GM19438 (cell line): ENCODE results near the gene HTR6.

Source experiments
- ATAC-seq: cut with Tn5 transposase; IDR thresholded peaks from one replicate; pipeline ENCODE4 v1.9.1; 2021; ENCODE audit warnings: low read depth; ENCODE audit not compliant: unreplicated experiment

The HTR6 gene

GRCh38 chr1:19655718-19656080, 9.0 kb upstream of the HTR6 start:
- ATAC-seq, result no peak

GRCh38 chr1:19656134-19656779, 8.4 kb upstream of the HTR6 start:
- ATAC-seq, result no peak

DNA sequence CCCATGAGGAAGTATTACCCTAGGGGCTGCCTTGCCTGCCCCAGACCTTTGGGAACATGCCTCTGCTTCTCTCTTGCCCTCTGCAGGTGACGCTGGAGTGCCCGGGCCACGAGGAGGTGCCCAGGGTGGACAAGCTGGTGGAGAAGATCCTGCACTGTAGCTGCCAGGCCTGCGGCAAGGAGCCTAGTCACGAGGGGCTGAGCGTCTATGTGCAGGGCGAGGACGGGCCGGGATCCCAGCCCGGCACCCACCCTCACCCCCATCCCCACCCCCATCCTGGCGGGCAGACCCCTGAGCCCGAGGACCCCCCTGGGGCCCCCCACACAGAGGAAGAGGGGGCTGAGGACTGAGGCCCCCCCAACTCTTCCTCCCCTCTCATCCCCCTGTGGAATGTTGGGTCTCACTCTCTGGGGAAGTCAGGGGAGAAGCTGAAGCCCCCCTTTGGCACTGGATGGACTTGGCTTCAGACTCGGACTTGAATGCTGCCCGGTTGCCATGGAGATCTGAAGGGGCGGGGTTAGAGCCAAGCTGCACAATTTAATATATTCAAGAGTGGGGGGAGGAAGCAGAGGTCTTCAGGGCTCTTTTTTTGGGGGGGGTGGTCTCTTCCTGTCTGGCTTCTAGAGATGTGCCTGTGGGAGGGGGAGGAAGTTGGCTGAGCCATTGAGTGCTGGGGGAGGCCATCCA, 7.8 kb upstream of the HTR6 start:
- no peak for ATAC-seq

- ATAC-seq, result no peak
Measured at GRCh38 chr1:19657511-19657910, 7.2 kb upstream of the HTR6 start.

DNA sequence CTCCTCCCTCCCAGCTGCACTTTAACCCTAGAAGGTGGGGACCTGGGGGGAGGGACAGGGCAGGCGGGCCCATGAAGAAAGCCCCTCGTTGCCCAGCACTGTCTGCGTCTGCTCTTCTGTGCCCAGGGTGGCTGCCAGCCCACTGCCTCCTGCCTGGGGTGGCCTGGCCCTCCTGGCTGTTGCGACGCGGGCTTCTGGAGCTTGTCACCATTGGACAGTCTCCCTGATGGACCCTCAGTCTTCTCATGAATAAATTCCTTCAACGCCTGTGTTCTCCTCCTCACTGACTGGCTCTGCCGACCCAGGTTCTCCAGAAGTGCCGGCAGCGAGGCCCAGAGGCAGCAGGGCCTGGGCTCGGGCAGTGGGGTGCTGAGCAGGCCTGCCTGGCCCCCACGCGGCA, 6.5 kb upstream of the HTR6 start:
- no peak for ATAC-seq

GRCh38 chr1:19661721-19662228, 2.9 kb upstream of the HTR6 start:
- ATAC-seq, result no peak

GRCh38 chr1:19662313-19662712, 2.4 kb upstream of the HTR6 start:
- no peak for ATAC-seq

- no peak for ATAC-seq
Measured at GRCh38 chr1:19665186-19665495, 466 bp downstream of the HTR6 start.

DNA sequence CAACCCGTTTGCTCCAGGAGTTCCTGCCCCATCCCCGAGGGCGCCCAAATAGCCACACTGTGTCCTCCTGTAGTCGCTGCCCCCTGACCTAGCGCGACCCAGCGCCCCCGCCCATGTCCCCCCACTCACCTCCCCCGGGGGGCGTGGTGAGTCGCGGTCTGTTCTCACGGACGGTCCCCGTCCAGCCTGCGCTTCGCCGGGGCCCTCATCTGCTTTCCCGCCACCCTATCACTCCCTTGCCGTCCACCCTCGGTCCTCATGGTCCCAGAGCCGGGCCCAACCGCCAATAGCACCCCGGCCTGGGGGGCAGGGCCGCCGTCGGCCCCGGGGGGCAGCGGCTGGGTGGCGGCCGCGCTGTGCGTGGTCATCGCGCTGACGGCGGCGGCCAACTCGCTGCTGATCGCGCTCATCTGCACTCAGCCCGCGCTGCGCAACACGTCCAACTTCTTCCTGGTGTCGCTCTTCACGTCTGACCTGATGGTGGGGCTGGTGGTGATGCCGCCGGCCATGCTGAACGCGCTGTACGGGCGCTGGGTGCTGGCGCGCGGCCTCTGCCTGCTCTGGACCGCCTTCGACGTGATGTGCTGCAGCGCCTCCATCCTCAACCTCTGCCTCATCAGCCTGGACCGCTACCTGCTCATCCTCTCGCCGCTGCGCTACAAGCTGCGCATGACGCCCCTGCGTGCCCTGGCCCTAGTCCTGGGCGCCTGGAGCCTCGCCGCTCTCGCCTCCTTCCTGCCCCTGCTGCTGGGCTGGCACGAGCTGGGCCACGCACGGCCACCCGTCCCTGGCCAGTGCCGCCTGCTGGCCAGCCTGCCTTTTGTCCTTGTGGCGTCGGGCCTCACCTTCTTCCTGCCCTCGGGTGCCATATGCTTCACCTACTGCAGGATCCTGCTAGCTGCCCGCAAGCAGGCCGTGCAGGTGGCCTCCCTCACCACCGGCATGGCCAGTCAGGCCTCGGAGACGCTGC, 1.1 kb downstream of the HTR6 start:
- no peak for ATAC-seq

DNA sequence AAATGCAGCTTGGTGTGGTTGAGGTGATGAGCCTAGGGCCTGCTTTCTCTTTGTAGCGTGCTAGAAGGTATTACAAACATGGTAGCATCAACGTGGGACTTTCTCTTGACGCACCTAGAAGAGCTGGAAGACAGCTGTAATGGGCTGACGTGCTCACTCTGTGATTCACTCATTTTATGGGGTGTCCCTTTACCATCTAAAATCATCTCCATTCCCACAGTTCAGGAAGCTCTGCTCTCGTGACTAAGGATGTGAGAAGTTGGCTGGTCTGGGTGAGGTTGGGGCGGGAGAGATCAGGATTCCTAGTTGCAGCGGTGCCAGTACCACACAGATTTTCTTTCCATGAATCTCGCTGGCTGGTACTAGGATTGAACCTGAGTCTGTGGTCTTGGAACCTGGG, 4.2 kb downstream of the HTR6 start:
- no peak for ATAC-seq

- ATAC-seq, result no peak
Measured at GRCh38 chr1:19670787-19671186, 6.1 kb downstream of the HTR6 start.

DNA sequence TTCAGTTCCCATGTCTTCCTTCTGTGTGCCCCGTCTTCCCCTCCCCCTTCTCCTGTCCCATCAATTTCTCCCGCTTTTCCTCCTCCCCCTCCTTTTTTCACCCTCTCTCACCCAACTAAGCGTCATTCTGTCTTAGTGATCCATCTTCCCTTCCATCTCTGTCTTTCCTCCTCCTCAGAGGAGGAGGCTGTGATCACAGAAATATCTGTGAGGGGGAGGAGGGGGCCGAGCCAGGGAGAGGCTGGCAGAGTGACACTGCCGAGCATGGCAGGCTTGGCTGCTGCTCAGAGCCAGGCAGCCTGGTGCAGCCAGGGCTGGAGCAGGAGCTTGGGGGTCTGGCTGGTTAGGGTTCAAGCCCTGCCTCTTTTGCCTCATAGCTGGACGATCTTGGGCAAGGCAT, 7.6 kb downstream of the HTR6 start:
- no peak for ATAC-seq

DNA sequence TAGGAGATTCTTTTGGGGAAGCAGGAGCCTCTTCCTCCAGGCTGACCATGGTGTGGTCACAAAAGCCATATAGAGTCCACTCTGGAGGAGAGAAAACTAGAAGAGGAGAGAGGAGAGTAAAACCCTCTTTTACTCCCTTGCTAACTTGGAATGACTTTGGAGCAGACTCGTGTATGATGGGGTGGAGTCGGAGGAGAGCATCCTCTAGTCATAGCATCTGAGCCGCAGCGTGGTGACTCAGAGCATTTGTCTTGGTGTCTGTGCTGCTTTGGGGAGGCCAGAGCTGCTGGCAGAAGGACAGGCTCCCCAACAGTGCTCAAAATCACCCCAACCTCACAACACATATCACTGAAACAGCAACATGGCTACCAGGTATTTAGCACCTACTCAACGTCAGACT, 11.1 kb downstream of the HTR6 start:
- ATAC-seq, result no peak

- ATAC-seq, result no peak
Measured at GRCh38 chr1:19676438-19676922, 11.8 kb downstream of the HTR6 start.

GRCh38 chr1:19678493-19678892, 13.8 kb downstream of the HTR6 start:
- no peak for ATAC-seq

- no peak for ATAC-seq
Measured at GRCh38 chr1:19678931-19679453, 14.3 kb downstream of the HTR6 start.

- no peak for ATAC-seq
Measured at GRCh38 chr1:19679691-19680090, 15.0 kb downstream of the HTR6 start.

- ATAC-seq, result no peak
Measured at GRCh38 chr1:19680644-19681043, 16.0 kb downstream of the HTR6 start.

DNA sequence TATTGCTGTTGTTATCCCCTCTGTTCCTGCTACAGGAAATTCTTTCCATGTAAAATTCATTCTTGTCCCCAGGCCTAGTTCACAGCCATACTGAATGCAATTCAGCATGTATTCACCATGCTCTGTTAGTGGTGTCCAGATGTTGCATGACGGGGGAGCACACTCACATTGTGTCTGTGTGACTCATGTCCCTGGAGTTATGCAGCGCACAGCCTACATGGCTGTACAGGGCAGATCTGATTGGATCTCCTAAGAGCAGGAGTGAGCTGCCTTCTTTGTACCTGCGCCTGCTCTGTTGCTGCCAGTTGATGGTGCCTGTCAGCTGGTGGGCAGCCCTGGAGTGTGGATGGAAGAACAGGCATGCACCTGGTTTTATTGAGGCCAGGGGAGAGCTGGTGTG, 17.6 kb downstream of the HTR6 start:
- no peak for ATAC-seq

GRCh38 chr1:19682901-19683300, 18.2 kb downstream of the HTR6 start:
- ATAC-seq, result no peak

DNA sequence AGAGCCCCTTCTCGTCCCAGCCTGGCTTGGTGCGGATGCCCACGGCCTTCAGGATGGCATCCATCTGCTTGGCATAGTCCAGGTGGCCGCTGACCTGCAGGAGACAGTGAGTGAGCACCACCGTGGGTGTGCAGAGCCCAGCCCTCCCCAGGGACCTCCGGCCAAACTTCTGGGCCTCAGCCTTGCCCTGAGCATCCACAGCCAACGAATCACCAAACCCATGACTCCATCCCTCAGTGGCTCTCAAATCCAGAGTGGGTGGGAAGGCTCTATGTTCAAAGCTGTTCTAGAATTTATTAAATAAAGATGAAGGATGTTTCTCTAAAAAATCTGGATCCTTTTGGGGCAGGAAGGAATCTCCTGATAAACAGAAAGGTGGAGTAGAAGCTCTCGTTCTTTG, 18.7 kb downstream of the HTR6 start:
- no peak for ATAC-seq
